T-helper 2 cell treated with Interferon-gamma antibody and Interleukin-4, amounts not matched to agents 100 ng/mL and 5 ng/mL, for 36 hours (primary cell): Measurements from ENCODE around the gene SLC24A5. TPM values are rescaled to one million over a fixed set of nuclear protein-coding genes. Genes with fewer than 3 reads are reported as not detected.

Source experiments
- intact Hi-C: fragments of 100-400 bp; cut with micrococcal nuclease; formaldehyde crosslinking; loops from one replicate; pipeline ENCODE4 v1.15.1; 2023
- total RNA-seq: library from RNA; stranded (reverse); gene quantifications from 2 replicates; pipeline ENCODE4 v1.2.3, GENCODE V29; 2022

Gene SLC24A5
- not detected in 2 replicates for total RNA-seq

- intact Hi-C loops = no loop called here
These were observed at the start of gene SLC24A5 for GRCh38 chr15:48120745-48121144. Gene SLC24A5, plus strand, starts transcription at chr15:48120990. Its CDS starts 55 bp downstream, at chr15:48121045.

GRCh38 chr15:48072941-48073340, 47.8 kb upstream of the SLC24A5 start:
- intact Hi-C loops = no loop called here

- intact Hi-C loops = no loop called here
These were observed 46.9 kb upstream of the SLC24A5 start for GRCh38 chr15:48073881-48074280.

- intact Hi-C loops = no loop called here
These were observed 44.3 kb upstream of the SLC24A5 start for GRCh38 chr15:48076454-48076853.

- intact Hi-C loops = no loop called here
These were observed 43.1 kb upstream of the SLC24A5 start for GRCh38 chr15:48077616-48078184.

- intact Hi-C loops = no loop called here
These were observed 35.8 kb upstream of the SLC24A5 start for GRCh38 chr15:48084759-48085590.

GRCh38 chr15:48085591-48085930, 35.2 kb upstream of the SLC24A5 start:
- intact Hi-C loops = no loop called here

GRCh38 chr15:48086133-48086532, 34.7 kb upstream of the SLC24A5 start:
- intact Hi-C loops = no loop called here

- intact Hi-C loops = no loop called here
These were observed 34.2 kb upstream of the SLC24A5 start for GRCh38 chr15:48086576-48086975.

GRCh38 chr15:48087844-48088243, 32.9 kb upstream of the SLC24A5 start:
- intact Hi-C loops = no loop called here

- intact Hi-C loops = no loop called here
These were observed 31.1 kb upstream of the SLC24A5 start for GRCh38 chr15:48089702-48090101.

- intact Hi-C loops = no loop called here
These were observed 30.7 kb upstream of the SLC24A5 start for GRCh38 chr15:48090115-48090514.

- intact Hi-C loops = no loop called here
These were observed 30.1 kb upstream of the SLC24A5 start for GRCh38 chr15:48090666-48091065.

- intact Hi-C loops = no loop called here
These were observed 29.3 kb upstream of the SLC24A5 start for GRCh38 chr15:48091522-48091921.

GRCh38 chr15:48096355-48096786, 24.4 kb upstream of the SLC24A5 start:
- intact Hi-C loops = no loop called here

GRCh38 chr15:48096813-48097212, 24.0 kb upstream of the SLC24A5 start:
- intact Hi-C loops = no loop called here

- intact Hi-C loops = no loop called here
These were observed 23.5 kb upstream of the SLC24A5 start for GRCh38 chr15:48097264-48097663.

GRCh38 chr15:48101376-48101961, 19.3 kb upstream of the SLC24A5 start:
- intact Hi-C loops = no loop called here

GRCh38 chr15:48102167-48102566, 18.6 kb upstream of the SLC24A5 start:
- intact Hi-C loops = no loop called here

- intact Hi-C loops = no loop called here
These were observed 17.1 kb upstream of the SLC24A5 start for GRCh38 chr15:48103647-48104046.

- intact Hi-C loops = no loop called here
These were observed 14.9 kb upstream of the SLC24A5 start for GRCh38 chr15:48105936-48106335.

GRCh38 chr15:48109212-48109611, 11.6 kb upstream of the SLC24A5 start:
- intact Hi-C loops = no loop called here
